HG02970 (cell line): ENCODE measurements around the gene MTAP.
"Not testable (repeated sequence)": the region's sequence is repeated elsewhere in the genome, so short reads cannot be mapped to it uniquely, and the experiment has no call there.

Source experiments
- ATAC-seq: cut with Tn5 transposase; IDR thresholded peaks from one replicate; pipeline ENCODE4 v1.9.1; 2021; ENCODE audit warnings: mild to moderate bottlenecking, moderate library complexity, moderate number of reproducible peaks; ENCODE audit not compliant: unreplicated experiment, low FRiP score

MTAP gene

GRCh38 chr9:21904371-21904770 is 101.9 kb downstream of the MTAP start:
- ATAC-seq = no peak

GRCh38 chr9:21904776-21905175 is 102.3 kb downstream of the MTAP start:
- no peak for ATAC-seq

DNA sequence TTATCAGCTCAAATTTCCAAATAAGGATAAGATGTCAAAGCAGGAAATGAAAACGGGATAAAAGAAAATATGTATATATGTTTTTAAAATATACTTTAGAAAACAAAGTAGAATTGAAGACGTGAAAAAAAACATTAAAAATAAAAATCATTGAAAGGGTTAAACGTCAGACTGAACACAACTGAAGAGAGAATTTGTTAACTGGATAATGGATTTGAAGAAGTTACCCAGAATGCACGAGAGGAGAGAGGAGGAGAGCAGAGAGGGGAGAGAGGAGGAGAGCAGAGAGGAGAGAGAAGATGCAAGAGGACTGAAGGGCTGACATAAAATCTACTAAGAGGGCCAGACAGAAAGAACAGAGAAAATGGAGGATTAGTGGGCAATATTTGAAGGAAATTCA is 103.8 kb downstream of the MTAP start:
- ATAC-seq = no peak

DNA sequence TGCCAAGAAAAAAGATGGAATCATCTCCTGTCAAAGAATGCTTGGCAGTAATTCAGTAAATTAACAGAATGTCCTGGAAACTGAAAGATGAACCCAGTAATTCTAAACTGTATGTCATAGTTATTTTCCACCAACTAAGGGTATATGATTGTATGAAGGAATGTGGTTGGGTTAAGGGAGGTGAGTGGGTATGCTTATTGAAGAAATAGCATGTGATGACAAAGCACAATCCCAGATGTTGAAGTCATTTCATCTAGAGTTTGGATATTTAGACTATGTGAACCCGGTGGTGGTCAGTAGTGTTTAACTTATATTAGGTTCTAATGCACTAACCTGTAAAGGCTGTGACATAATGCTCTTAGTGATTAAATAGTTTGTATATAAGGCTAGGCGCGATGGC is 104.4 kb downstream of the MTAP start:
- ATAC-seq = no peak

DNA sequence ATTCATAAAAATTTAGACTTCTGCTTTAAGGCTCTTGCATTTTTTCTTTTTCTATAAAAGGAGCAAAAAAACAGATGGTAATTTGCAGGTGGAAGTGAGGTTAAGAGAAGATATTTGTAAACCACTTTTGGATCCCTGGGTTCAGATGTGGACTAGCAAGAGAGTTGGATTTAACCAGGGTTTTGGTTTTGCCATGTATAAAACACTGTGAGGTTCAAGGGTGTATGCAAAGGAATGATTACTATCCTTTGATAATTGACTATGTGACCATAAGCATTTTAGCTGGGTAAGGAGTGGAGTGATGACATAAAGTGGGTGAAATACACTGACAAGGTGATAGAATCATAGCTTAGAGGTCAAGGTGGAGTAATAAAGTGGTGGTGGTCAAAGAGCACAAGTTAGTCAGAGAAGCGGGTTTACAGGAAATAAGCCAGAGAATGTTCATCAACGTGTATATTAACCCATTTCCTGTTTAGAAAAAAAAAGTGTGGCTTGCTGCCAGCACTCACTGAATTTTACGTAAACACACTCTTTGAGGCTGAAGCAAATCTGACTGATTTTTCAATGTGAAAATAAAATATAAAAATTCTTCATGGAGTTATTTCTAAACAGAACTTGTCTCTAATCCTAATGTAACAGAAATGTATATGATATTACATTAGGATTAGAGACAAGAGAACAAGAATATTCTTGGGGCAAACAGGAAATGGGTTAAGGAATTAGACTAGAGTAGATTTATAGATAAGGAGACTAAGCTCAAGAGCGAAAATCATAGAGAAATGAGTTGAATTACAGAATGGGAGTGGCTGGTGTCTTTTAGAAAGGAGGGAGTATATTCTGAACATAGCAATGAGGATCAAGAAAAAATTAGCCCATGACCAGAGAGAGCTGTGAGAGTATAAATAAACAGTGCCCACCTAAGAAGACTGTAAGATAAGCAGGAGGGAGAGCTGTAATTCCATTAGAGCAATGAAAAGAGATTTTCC is 117.2 kb downstream of the MTAP start:
- peak; percentile 76 for ATAC-seq

GRCh38 chr9:21923694-21924093 is 121.3 kb downstream of the MTAP start:
- no peak for ATAC-seq

- no peak for ATAC-seq
Measured at GRCh38 chr9:21927752-21928151, 125.3 kb downstream of the MTAP start.

DNA sequence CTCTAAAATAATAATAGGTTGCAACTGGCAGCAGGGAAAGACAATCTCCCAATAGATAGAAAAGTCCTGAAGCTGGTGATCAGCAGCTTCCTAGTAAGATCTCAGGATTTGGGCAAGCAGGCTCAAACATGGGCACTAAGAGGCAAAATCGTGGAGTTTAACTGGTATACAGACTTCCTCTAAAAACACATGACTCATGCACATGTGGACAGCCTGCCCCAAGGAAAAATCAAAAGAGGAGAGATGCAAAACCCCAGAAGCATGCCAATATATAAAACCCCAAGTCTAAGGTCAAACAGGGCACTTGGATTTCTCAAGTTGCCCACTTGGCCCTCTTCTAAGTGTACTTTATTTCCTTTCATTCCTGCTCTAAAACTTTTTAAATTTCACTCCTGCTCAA is 129.0 kb downstream of the MTAP start:
- no peak for ATAC-seq

DNA sequence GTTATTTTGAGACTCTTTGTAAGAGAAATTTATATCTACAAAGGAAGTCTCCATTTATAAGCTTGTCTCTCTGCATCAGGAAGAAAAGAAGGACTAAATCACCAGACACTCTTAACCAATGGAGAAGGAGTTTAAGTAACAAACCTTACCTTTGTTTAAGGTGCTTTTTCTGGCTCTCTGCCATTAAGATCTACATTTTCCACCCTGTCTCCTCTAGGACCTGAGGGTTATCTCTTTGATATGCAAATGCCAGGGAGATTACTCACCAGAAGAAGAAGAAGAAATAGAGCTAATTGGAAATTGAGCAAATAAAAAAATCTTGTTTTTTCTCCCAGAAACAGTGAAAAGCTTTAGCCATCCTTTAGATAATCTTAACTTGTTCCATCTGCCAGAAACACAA is 130.8 kb downstream of the MTAP start:
- no peak for ATAC-seq

DNA sequence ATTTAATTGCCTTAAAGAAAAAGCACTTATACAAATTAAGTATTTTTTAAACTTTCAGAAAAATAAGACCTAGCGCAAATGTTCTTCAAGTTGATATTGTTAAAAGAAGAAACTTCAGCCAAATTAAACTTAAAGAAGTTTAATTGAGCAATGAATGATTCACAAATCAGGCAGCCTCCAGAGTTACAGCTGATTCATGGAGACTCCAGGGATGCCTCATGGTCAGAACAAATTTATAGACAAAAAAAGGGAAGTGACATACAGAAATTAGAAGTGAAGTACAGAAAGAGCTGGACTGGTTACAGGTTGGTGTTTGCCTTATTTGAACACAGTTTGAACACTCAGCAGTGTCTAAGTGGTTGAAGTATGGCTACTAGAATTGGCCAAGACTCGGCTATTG is 131.4 kb downstream of the MTAP start:
- no peak for ATAC-seq

- no peak for ATAC-seq
Measured at GRCh38 chr9:21935631-21936030, 133.2 kb downstream of the MTAP start.

DNA sequence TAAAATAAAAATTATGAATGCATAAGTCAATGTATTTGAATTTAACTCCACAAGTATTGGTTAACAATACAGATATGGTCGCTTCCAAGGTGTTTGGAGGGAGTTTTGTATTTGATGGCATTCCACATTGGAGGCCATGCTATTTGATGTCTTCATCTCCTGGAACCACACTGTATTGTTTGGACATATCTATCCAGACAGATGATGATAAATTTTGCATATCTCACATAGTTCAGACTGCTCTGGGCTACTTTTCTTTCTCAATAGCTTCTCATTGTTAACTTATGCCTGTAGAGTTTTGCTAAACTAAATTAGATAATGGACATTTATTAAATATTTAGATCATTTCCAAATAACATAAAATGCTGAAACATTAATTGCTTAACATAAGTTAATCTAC is 133.7 kb downstream of the MTAP start:
- no peak for ATAC-seq

GRCh38 chr9:21941337-21941995 is 139.0 kb downstream of the MTAP start:
- no peak for ATAC-seq

GRCh38 chr9:21943464-21943863 is 141.0 kb downstream of the MTAP start:
- no peak for ATAC-seq

- no peak for ATAC-seq
Measured at GRCh38 chr9:21945606-21946005, 143.2 kb downstream of the MTAP start.

- ATAC-seq = no peak
Measured at GRCh38 chr9:21958833-21959232, 156.4 kb downstream of the MTAP start.

DNA sequence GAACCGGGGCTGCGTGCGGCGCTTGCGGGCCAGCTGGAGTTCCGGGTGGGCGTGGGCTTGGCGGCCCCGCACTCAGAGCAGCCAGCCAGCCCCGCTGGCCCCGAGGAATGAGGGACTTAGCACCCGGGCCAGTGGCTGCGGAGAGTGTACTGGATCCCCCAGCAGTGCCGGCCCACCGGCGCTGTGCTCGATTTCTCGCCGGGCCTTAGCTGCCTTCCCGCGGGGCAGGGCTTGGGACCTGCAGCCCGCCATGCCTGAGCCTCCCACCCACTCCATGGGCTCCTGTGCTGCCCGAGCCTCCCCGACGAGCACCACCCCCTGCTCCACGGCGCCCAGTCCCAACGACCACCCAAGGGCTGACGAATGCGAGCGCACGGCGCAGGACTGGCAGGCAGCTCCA is 156.8 kb downstream of the MTAP start:
- ATAC-seq = not testable (repeated sequence)

- no peak for ATAC-seq
Measured at GRCh38 chr9:21961569-21961968, 159.1 kb downstream of the MTAP start.

DNA sequence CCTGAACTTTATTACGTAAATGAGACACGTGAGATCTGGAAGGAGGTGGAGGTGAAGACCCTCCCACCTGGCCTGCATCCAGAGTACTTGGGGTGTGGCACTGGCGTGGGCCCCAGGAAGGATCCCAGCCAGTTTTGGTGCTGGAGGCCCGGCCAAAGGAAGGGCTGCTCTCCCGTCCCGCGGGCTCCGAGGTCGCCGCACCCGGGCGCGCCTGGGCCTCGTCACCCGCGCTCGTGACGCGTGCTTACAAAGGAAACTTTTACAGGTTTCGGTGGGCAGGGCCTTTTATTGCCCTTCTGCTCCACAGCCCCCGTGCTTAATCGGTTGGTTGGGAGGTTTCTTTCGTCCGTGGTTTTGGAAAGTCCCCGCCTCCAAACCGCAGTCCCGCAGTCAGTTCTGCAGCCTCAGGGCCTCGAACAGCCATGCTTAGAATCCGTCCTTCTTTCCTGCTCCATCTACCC is 162.5 kb downstream of the MTAP start:
- ATAC-seq = peak; percentile 60

DNA sequence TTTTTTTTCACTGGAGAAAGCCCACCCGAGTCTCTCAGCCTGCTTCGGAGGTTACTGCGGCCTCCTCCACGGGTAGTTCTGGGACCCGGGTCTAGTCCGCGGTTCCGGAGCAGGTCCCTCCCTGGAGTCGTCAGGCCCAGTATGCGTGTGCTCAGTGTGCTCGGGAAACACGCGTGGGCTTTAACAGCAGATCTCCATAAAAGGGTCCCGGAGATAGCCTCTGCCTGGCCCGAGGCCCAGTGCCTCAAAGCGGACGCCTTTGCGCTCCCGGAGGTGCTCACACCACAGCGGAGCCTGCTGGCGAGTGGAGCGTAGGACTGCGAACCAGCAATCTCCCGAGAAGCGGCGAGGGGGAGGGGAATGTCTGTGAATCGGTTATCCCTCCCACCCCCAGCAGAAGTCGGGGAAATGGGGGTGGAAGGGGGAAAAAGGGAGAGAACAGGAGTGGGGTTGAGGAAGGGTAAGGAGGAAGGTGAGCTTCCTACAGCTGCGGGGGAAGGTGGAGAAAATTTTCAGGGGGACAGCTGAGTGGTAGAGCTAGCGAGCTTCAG is 163.0 kb downstream of the MTAP start:
- peak; percentile 66 for ATAC-seq

DNA sequence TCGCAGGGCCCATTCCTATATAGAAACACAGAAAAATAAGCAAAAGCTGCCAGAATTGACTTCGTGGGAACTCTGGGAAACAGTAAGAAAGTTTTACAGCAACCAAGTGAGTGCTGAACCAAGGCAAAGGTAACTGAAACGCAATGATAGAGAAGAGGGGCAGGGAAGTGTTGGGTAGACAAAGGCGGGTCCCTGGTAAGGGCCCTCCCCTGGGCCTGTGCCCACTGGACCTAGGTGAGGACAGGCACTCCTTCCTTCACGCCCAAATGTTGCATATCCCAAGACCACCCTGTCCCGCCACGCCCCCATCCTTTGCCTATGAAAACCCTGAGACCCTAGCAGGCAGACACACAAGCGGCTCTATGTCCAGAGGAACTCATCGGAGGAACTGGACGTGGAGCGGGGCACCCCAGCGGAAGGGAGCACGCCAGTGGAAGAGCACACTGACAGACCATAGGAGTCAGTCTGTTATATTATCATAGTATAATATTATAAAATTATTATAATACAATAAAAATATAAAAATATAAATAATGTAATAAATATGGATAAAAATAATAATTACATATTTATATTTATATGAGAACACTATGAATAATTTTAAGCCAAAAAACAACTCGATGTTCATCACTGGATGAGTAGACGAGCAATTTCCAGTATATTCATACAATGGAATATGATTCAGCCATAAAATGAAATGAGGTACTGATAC is 163.9 kb downstream of the MTAP start:
- no peak for ATAC-seq
